ENCODE results near the gene CPA1.

The CPA1 gene

GRCh38 chr7:130379921-130380860, at the start of gene CPA1:
Gene CPA1, plus strand, starts transcription at chr7:130380494. Its CDS starts 27 bp downstream, at chr7:130380521.
- DNase-seq = no peak

GRCh38 chr7:130332259-130333053, 47.8 kb upstream of the CPA1 start:
- no peak for DNase-seq

- DNase-seq = no peak
Observed at GRCh38 chr7:130333832-130334231, 46.5 kb upstream of the CPA1 start.

GRCh38 chr7:130334274-130334673, 46.0 kb upstream of the CPA1 start:
- DNase-seq = no peak

GRCh38 chr7:130337410-130337971, 42.8 kb upstream of the CPA1 start:
- DNase-seq = no peak

GRCh38 chr7:130338233-130338632, 42.1 kb upstream of the CPA1 start:
- no peak for DNase-seq

GRCh38 chr7:130341882-130342281, 38.4 kb upstream of the CPA1 start:
- DNase-seq = no peak

GRCh38 chr7:130342701-130343380, 37.5 kb upstream of the CPA1 start:
- no peak for DNase-seq

GRCh38 chr7:130344271-130344866, 35.9 kb upstream of the CPA1 start, which contains the start of gene CPA5:
Gene CPA5, plus strand, starts transcription at chr7:130344816. Its CDS starts 1,670 bp downstream, at chr7:130346486.
- DNase-seq = no peak

GRCh38 chr7:130345136-130345535, 35.2 kb upstream of the CPA1 start:
- DNase-seq = no peak

- DNase-seq = no peak
Observed at GRCh38 chr7:130345725-130346124, 34.6 kb upstream of the CPA1 start.

GRCh38 chr7:130346177-130346905, 34.0 kb upstream of the CPA1 start:
- no peak for DNase-seq

GRCh38 chr7:130346941-130347340, 33.4 kb upstream of the CPA1 start:
- DNase-seq = no peak

- DNase-seq = no peak
Observed at GRCh38 chr7:130349911-130350782, 30.1 kb upstream of the CPA1 start.

GRCh38 chr7:130350945-130351790, 29.1 kb upstream of the CPA1 start:
- DNase-seq = no peak

- no peak for DNase-seq
Observed at GRCh38 chr7:130351791-130352090, 28.6 kb upstream of the CPA1 start.

- no peak for DNase-seq
Observed at GRCh38 chr7:130352194-130353074, 27.9 kb upstream of the CPA1 start.

- DNase-seq = no peak
Observed at GRCh38 chr7:130353196-130353595, 27.1 kb upstream of the CPA1 start.

Measured in AML-193 (cell line).